Activated CD4-positive, alpha-beta T cell treated with anti-CD3 and anti-CD28 coated beads for 36 hours (primary cell): ENCODE results near the gene PDE6B. TPM values are rescaled to one million over a fixed set of nuclear protein-coding genes. Genes with fewer than 3 reads are reported as not detected.

Experiments
- ATAC-seq: fragments of 200-7000 bp; cut with Tn5 transposase; one replicate; pipeline ENCODE4 v1.10.0; 2021; ENCODE audit warnings: mild to moderate bottlenecking, moderate library complexity
- CTCF ChIA-PET: fragments of 350-600 bp; sonication (Branson Sonifier 250); formaldehyde crosslinking; loops from one replicate; lab custom pipeline; 2021; ENCODE audit warnings: antibody characterized with exemption; lab: Charles Lee
- POLR2A ChIA-PET: fragments of 350-600 bp; sonication (Branson Sonifier 250); formaldehyde crosslinking; loops from one replicate; lab custom pipeline; 2021; ENCODE audit warnings: antibody characterized with exemption, inconsistent platforms; lab: Charles Lee
- DNase-seq: peaks from one replicate; pipeline ENCODE4 v3.0.0-alpha.2; 2020
- H3K27ac Mint-ChIP-seq: one replicate; pipeline ENCODE4 v1.8.0; 2021; ENCODE audit warnings: mixed read lengths
- H3K27me3 Mint-ChIP-seq: one replicate; pipeline ENCODE4 v1.8.0; 2021; ENCODE audit warnings: mixed read lengths
- H3K36me3 Mint-ChIP-seq: one replicate; pipeline ENCODE4 v1.8.0; 2021; ENCODE audit warnings: low read depth, mixed read lengths
- H3K4me1 Mint-ChIP-seq: one replicate; pipeline ENCODE4 v1.8.0; 2021; ENCODE audit warnings: mixed read lengths
- H3K4me3 Mint-ChIP-seq: one replicate; pipeline ENCODE4 v1.8.0; 2021; ENCODE audit warnings: mild to moderate bottlenecking, moderate library complexity, mixed read lengths
- H3K9me3 Mint-ChIP-seq: one replicate; pipeline ENCODE4 v1.8.0; 2021; ENCODE audit warnings: low read depth, mixed read lengths
- intact Hi-C, 2 experiments: fragments of 100-400 bp; cut with DNase I in 1 of 2; cut with micrococcal nuclease in 1 of 2; formaldehyde crosslinking; loops; one replicate each; pipeline versions ENCODE4 v1.14.2 to v1.15.1; 2022 to 2024; cut with DNase I, micrococcal nuclease
- total RNA-seq, 2 experiments: library from RNA; stranded (reverse); gene quantifications; one replicate each; pipeline ENCODE4 v1.2.3, GENCODE V29; 2021

Gene PDE6B
- total RNA-seq, 2 experiments from 2014 or later, result 16.2 to 17.2 TPM

DNA sequence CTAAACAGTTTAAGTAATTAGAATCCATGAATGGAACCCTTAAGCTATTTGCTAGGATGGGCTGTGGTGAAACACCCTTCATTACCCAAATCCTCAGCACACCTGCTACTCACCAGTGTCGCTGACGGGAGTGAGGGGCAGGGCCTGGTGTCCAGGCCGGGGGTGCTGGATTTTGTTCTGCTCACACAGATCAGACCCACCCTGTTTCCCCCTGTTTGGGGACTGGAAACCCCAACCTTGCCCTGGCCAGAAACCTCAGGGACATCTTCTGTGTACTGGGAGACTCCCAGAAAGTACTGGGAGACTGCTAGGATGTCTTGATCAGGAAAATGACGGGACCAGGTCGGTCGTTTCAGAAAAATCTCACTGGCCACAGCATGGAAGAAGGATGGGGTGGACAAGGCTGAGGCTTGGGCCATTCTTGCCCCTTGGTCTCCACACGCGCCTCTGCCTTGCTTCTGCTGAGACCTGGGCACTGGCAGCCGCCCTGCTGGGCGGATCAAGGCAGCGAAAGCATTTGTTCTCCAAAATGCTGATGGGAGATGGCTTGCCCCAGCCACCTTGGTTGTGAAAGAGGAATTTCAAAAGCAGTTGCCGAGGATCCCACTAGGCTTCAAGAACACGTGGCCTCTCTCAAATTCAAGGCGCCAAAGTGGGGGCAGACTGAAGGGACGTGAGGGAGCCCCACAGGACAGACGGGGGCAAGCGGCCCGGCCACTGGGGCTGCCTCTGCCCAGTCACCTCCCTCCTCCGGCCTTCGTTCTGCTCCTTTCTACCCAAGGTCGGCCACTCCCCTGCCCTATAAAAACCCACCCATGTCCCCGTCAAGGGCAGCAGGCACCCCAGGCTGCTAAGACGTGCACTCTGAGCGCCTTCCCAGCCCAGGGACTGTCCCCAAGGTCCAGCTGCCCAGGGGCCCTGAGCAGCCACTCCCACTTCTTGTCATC, 23.5 kb upstream of the PDE6B start:
- Mint-ChIP-seq H3K9me3 (no peaks in the 10 kb centered on the region), H3K4me3 (no peak overlapping the region), H3K36me3 (no peaks in the 10 kb centered on the region), H3K27me3 (peaks cover 12% of the 10 kb centered on the region), H3K4me1 (peaks cover 19% of the 10 kb centered on the region), H3K27ac (no peak overlapping the region)
- ATAC-seq (no peak), DNase-seq (no peak)
- ChIA-PET POLR2A (interaction anchor here (0.5 kb wide), 1 partner anchor 72 kb away, joined by 3 read pairs; the partner anchor contains the start of genes ATP5ME and MYL5), CTCF (interaction anchor here (1.1 to 1.2 kb wide), 2 partner anchors 72 to 108 kb away, joined by 3 to 4 read pairs; partner anchors contain the start of gene MYL5)
- intact Hi-C loops, result loop anchor here (1.0 to 10.0 kb wide), 6 partner anchors 70 to 385 kb away; partner anchors contain the start of genes ATP5ME (in 2 of the 2), MYL5 (in 2 of the 2), IDUA (in 1 of the 2) and ZNF141 (in 1 of the 2)

DNA sequence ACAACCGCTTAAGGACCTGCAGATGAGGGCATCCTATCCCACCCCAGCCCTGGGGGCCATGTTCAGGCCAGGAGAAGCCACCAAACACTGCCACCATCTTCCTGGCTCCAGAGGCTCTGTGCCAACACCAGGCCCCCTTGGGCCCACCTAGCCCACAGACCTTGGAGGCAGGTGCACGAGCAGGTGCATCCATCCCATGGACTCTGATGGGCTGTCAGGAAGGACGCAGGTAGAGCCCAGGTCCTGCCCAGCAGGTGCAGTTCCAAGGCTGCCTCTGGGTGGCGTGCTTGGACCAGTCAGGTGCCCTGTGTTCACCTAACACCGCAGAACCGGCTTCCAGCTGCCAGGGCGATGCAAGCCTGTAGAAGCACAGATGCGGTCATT, 22.8 kb upstream of the PDE6B start:
- Mint-ChIP-seq H3K27me3 (peaks cover 11% of the 10 kb centered on the region), H3K4me1 (peaks cover 19% of the 10 kb centered on the region), H3K4me3 (no peak overlapping the region), H3K9me3 (no peaks in the 10 kb centered on the region), H3K36me3 (no peaks in the 10 kb centered on the region), H3K27ac (no peak overlapping the region)
- ATAC-seq (peak; percentile 69), DNase-seq (peak; percentile 90)
- POLR2A ChIA-PET, result no interaction called here
- intact Hi-C loops, result loop anchor here (2.0 to 10.0 kb wide), 5 partner anchors 70 to 384 kb away; partner anchors contain the start of genes ATP5ME (in 1 of the 2), IDUA (in 1 of the 2), MYL5 (in 1 of the 2) and ZNF141 (in 1 of the 2)
- CTCF ChIA-PET, result interaction anchor here (0.7 to 1.3 kb wide), 6 partner anchors 15 to 107 kb away, joined by 3 to 4 read pairs (median 3); partner anchors contain the start of gene MYL5

DNA sequence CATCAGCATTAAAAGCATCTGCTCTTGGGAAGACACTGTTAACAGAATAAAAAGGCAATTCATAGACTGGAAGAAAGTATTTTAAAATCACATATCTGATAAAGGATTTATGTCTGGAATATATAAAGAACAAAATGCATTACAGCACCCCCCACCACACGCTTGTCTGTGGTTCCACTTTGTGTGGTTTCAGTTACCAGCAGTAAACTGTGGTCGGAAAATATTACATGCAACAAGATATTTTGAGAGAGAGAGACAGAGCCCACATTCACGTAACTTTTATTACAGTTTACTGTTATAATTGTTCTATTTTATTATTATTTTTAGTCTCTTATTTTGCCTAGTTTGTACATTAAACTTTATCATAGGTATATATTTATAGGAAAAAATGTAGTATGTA, 21.2 kb upstream of the PDE6B start:
- CTCF ChIA-PET, result no interaction called here
- Mint-ChIP-seq H3K9me3 (no peaks in the 10 kb centered on the region), H3K27me3 (peaks cover 14% of the 10 kb centered on the region), H3K4me1 (peaks cover 19% of the 10 kb centered on the region), H3K36me3 (no peaks in the 10 kb centered on the region), H3K27ac (no peak overlapping the region), H3K4me3 (no peak overlapping the region)
- peak; percentile 56 for DNase-seq
- no peak for ATAC-seq
- intact Hi-C loops, result loop anchor here (1.0 to 10.0 kb wide), 4 partner anchors 68 to 267 kb away; partner anchors contain the start of genes ATP5ME (in 1 of the 2), MYL5 (in 1 of the 2), PIGG (in 1 of the 2) and ZNF141 (in 1 of the 2)
- POLR2A ChIA-PET, result no interaction called here

DNA sequence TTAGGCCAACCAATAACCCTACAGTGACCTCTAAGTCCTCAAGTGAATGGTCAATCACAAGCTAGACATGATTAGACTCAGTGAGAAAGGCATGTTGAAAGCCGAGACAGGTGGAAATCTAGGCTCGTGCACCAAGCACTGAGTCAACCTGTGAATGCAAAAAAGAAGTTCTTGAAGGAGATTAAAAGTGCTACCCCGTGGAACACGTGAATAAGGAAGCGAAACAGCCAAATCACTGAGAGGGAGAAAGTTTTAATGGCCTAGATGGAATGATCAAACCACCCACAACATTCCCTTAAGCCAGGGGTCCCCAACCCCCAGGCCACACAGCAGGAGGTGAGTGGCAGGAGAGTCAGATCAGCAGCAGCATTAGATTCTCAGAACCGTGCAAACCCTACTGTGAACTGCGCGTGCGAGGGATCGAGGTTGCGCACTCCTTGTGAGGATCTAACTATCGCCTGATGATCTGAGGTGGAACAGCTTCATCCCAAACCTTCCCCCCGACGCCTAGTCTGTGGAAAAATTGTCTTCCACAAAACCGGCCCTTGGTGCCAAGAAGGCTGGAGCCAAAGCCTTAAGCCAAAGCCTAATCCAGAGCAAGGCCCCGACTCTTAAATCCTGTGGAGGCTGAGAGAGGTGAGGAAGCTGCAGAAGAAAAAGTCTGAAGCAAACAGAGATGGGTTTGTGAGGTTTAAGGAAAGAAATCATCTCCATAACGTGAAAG, 19.5 kb upstream of the PDE6B start:
- H3K27ac Mint-ChIP-seq, result no peak overlapping the region

DNA sequence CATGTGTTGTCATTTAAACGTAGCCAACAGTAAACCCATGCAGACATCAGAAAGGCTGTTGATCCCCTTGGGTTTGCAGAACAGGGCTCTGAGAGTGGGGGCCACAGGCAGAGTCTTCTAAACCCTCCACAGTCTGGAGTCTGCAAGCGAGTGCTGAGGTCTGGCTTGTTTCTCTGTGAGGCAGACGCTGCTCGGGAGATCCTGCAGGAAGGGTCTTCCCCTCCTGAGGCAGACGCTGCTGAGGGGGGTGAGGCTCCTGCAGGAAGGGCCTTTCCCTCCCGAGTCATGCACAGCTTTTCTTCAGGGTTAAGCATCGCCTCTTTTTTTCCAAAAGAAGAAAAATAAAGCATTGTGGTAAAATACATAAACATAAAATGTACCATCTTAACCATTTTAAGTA, 17.1 kb upstream of the PDE6B start:
- ChIA-PET POLR2A (no interaction called here), CTCF (no interaction called here)
- intact Hi-C loops, result loop anchor here in 1 of 2 experiments (10.0 kb wide), 1 partner anchor 177 kb away; no protein-coding TSS in a partner anchor
- ATAC-seq (no peak), DNase-seq (no peak)
- Mint-ChIP-seq H3K4me3 (no peak overlapping the region), H3K27ac (no peak overlapping the region), H3K9me3 (peaks cover 3% of the 10 kb centered on the region), H3K27me3 (peaks cover 19% of the 10 kb centered on the region), H3K4me1 (peaks cover 6% of the 10 kb centered on the region), H3K36me3 (no peaks in the 10 kb centered on the region)

More for the DNA sequence above, 19.5 kb upstream of the PDE6B start:
- peaks cover 21% of the 10 kb centered on the region for H3K27me3 Mint-ChIP-seq
- H3K9me3 Mint-ChIP-seq, result peaks cover 3% of the 10 kb centered on the region
- no peaks in the 10 kb centered on the region for H3K36me3 Mint-ChIP-seq
- intact Hi-C loops, result loop anchor here in 1 of 2 experiments (10.0 kb wide), 1 partner anchor 179 kb away; no protein-coding TSS in a partner anchor
- peaks cover 17% of the 10 kb centered on the region for H3K4me1 Mint-ChIP-seq
- ATAC-seq, result no peak
- no peak overlapping the region for H3K4me3 Mint-ChIP-seq
- POLR2A ChIA-PET, result no interaction called here
- CTCF ChIA-PET, result interaction anchor here (0.6 to 1.0 kb wide), 3 partner anchors 9 to 362 kb away, joined by 3 to 4 read pairs (median 3); no protein-coding TSS in a partner anchor
- DNase-seq, result no peak

GRCh38 chr4:609400-610050, 15.8 kb upstream of the PDE6B start:
- ATAC-seq (no peak), DNase-seq (no peak)
- intact Hi-C loops, result loop anchor here in 1 of 2 experiments (10.0 kb wide), 1 partner anchor 175 kb away; no protein-coding TSS in a partner anchor
- H3K27me3 Mint-ChIP-seq, result peaks cover 18% of the 10 kb centered on the region
- H3K9me3 Mint-ChIP-seq, result peaks cover 3% of the 10 kb centered on the region
- POLR2A ChIA-PET, result no interaction called here
- no peak overlapping the region for H3K4me3 Mint-ChIP-seq
- H3K36me3 Mint-ChIP-seq, result no peaks in the 10 kb centered on the region
- CTCF ChIA-PET, result no interaction called here
- H3K4me1 Mint-ChIP-seq, result no peaks in the 10 kb centered on the region
- no peak overlapping the region for H3K27ac Mint-ChIP-seq

GRCh38 chr4:610411-611261, 14.7 kb upstream of the PDE6B start:
- peaks cover 3% of the 10 kb centered on the region for H3K9me3 Mint-ChIP-seq
- no peak for DNase-seq
- H3K27me3 Mint-ChIP-seq, result peaks cover 18% of the 10 kb centered on the region
- no peak overlapping the region for H3K27ac Mint-ChIP-seq
- no peak for ATAC-seq
- H3K4me1 Mint-ChIP-seq, result no peaks in the 10 kb centered on the region
- H3K36me3 Mint-ChIP-seq, result no peaks in the 10 kb centered on the region
- ChIA-PET CTCF (no interaction called here), POLR2A (no interaction called here)
- intact Hi-C loops, result no loop called here
- no peak overlapping the region for H3K4me3 Mint-ChIP-seq

DNA sequence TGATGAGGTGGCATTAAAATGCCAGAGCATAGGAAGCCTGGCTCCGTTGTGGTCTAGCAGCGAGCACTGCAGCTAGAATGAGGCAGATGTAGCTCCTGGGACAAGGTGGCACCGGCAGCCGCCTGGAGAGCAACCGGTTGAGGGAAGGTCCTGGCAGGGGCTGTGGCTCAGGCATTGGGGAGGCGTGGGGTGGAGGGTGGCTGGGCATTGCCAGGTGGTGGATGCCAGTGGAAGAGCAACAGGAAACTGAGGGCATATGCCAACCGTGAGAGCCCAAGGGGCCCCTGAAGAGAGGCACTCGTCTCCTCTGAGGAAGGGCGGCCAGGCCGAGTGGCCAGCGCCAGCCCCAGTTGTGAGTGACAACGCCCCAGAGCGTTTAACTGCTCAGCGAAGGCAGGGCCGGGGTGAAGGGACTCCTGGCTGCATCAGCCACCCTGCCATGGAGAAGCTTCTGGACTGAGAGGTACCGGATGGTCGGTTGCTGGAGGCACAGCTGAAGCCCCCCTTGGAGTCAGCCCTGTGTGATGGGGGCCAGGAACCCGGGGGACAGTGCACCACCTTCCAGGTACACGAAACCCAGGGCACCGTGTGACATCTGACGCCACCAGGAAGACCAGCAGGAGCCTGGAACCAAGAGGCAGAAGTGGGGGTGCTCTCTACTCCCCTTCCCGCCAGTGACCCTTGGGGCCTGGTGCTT, 13.2 kb upstream of the PDE6B start:
- CTCF ChIA-PET, result no interaction called here
- Mint-ChIP-seq H3K27me3 (peaks cover 17% of the 10 kb centered on the region), H3K9me3 (peaks cover 3% of the 10 kb centered on the region), H3K4me3 (no peak overlapping the region), H3K27ac (no peak overlapping the region), H3K4me1 (no peaks in the 10 kb centered on the region), H3K36me3 (no peaks in the 10 kb centered on the region)
- DNase-seq (no peak), ATAC-seq (no peak)
- intact Hi-C loops, result no loop called here
- POLR2A ChIA-PET, result no interaction called here

GRCh38 chr4:612749-613125, 12.6 kb upstream of the PDE6B start:
- POLR2A ChIA-PET, result no interaction called here
- intact Hi-C loops, result no loop called here
- peaks cover 3% of the 10 kb centered on the region for H3K9me3 Mint-ChIP-seq

DNA sequence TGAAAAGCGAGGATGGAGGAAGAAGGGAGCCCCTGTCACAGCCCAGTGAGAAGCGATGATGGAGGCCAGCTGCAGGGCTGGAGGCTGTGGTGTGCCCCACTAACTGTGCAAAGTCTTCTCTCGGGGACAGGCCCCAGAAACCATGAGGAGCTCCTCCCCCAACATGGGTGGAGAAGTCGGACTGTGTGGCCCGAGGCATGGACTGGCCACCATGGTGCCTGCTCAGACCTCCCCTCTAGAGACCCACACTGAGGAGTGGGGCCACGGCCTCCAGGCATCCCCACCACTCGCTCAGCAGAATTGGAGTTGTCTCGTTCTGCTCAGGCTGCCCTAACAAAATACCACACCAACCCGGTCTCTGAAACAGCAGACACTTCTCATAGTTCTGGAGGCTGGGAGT, 12.2 kb upstream of the PDE6B start:
- Mint-ChIP-seq H3K36me3 (no peaks in the 10 kb centered on the region), H3K9me3 (peaks cover 3% of the 10 kb centered on the region), H3K4me1 (no peaks in the 10 kb centered on the region), H3K4me3 (no peak overlapping the region), H3K27ac (no peak overlapping the region), H3K27me3 (peaks cover 19% of the 10 kb centered on the region)
- intact Hi-C loops, result no loop called here
- ChIA-PET POLR2A (no interaction called here), CTCF (no interaction called here)
- ATAC-seq, result no peak
- DNase-seq, result no peak

More at GRCh38 chr4:612749-613125, 12.6 kb upstream of the PDE6B start:
- ATAC-seq, result no peak
- Mint-ChIP-seq H3K4me1 (no peaks in the 10 kb centered on the region), H3K27me3 (peaks cover 17% of the 10 kb centered on the region), H3K4me3 (no peak overlapping the region), H3K27ac (no peak overlapping the region), H3K36me3 (no peaks in the 10 kb centered on the region)
- DNase-seq, result no peak
- CTCF ChIA-PET, result no interaction called here
